ENCODE results near the gene SAPCD1.
A peak's percentile ranks its signal among the peaks of the same experiment; 100 is the strongest.

Gene SAPCD1

DNA sequence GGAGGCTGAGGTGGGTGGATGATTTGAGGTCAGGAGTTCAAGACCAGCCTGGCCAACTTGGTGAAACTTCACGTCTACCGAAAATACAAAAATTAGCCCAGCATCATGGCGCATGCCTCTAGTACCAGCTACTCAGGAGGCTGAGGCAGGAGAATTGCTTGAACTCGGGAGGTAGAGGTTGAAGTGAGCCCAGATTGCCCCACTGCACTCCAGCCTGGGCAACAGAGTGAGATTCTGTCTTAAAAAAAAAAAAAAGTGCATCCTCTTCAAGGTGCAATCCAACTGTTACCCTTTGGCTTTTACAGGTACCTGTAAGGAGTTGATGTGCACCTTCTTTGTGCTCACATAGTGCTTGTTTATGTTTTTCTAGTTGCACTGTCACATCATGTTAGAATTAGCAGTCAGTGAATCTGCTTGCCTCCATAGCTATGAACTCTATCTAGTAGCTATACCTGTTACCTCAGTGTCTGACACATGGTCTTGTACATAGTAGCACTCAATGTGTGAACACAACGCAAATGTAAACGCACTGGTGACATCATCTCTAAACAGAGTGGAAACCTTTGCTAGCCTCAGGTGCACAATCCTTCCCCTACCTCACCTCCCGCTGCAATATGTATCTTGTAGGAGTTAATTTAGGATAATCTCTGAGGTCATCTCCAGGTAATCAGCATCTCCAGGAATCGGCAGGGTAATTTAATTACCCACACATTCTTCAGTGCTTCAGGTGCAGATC, 13.0 kb upstream of the SAPCD1 start:
- DNase-seq, result no peak

- DNase-seq, result no peak
Measured at GRCh38 chr6:31750411-31751022, 11.9 kb upstream of the SAPCD1 start.

- no peak for DNase-seq
Measured at GRCh38 chr6:31752739-31753319, 9.6 kb upstream of the SAPCD1 start.

DNA sequence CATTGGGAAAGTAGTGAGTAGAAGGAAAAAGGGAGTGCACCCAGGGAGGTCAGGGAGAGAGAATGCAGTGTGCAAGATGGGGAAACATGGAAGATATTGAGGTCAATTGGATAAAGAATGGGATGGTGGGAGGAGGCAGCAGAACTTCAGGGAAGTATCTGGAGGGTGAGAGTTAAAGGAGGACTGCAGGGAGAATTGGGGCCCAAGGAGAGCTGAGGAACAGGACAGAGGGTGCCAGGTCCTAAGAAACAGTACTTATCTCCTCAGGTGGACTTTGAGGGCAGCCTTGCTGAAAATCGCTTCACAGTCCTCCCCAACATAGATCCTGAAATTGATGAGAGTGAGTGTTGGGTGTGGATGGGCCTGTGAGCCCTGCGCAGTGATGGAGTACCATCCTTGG, 4.2 kb upstream of the SAPCD1 start:
- DNase-seq, result no peak

GRCh38 chr6:31760790-31761189, 1.7 kb upstream of the SAPCD1 start:
- DNase-seq, result no peak

GRCh38 chr6:31761343-31761742, 1.1 kb upstream of the SAPCD1 start:
- DNase-seq, result no peak

DNA sequence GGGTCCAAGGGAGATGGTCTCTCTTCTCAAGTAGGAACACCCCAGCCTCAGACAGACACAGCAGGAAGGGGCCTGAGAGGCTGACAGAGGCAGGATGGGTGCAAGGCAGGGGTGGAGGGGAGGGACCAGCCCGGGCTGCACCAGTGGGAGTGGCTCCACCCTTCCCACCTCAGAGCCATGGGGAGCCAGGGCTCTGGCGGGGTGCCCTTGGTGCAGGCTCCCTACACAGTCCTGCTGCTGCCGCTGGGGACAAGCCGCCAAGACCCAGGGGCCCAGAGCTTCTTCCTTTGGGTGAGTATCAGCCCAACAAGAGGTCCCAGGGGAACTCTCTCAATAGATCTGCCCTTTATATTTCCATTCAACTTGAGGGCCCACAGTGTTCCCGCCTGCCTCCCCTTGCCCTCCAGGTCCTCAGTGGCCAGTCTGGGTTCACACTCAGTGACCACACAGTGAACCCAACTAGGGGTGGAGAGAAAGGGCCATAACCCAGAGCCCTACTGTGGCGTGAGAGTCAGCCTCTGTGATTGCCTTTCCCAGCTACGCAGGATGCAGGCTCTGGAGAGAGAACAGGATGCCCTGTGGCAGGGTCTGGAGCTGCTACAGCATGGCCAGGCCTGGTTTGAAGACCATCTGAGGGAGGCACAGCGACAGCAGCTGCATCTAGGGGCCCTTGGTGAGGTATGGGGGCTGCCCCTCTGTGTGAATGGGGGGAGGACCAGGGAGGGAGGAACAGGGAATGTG, 592 bp downstream of the SAPCD1 start:
- no peak for DNase-seq

DNA sequence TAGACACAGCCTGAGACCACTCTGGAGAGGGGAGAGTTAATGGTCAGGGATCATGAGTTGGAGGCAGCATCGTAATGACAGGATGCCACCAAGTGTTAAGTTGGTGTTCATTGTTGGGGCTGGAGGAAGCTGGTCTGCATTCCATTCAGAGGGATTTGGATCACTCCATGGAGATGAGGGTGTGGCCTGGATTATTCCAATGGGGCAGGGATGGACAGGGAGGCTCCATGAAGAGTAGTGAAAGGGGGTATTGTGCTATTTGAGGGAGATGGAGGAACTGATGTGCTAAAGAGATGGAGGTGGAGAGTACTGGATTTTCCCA, 1.1 kb downstream of the SAPCD1 start:
- DNase-seq, result peak in 7 of 58 donors; percentile 5 to 50 (median 18)

- DNase-seq, result no peak
Measured at GRCh38 chr6:31764198-31764597, 1.7 kb downstream of the SAPCD1 start.

DNA sequence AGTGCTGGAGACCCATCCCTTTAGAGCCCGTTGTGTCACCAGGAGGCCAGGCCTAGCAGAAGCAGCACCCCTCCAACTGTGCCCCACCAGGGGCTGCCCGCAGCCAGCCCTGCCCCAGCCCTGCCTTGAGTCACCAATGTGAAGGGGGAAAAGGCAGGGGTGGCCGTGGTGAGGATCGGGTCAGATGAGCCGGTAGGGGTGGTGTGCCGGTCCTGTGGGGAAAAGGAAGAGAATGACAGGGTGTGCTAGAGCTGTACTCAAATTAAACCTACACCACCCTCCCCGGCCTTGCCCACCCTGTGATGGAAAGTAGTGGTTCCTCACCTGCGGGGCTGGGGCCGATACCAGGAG, 3.1 kb downstream of the SAPCD1 start:
- no peak for DNase-seq

- DNase-seq, result no peak
Measured at GRCh38 chr6:31765910-31766794, 3.7 kb downstream of the SAPCD1 start.

DNA sequence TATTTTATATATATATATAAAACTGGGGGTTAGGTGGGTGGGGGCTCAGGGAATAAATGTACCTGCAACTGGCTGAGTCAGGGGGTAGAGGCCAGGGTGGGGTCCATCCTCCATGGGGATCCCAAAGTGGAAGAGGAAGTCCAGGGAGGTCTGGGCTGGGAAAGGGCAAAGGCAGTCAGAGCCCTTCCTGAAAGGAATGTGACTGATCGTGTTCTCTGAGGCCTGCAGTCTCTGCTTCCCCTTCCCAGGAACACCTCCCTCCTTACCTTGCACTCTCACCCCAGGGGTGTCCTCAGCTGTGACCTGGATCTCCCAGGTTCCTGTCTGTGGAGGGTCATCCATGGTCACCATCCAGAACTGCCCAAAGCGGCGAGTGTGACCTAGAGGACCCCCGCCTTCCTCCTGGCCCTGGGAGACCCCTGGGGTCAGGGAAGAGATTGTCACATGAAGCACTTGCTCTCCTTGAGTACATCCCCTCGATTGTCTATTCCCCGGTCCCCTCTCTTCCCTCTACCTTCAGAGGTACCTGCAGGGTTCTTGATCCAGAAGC, 4.7 kb downstream of the SAPCD1 start:
- DNase-seq, result no peak

DNA sequence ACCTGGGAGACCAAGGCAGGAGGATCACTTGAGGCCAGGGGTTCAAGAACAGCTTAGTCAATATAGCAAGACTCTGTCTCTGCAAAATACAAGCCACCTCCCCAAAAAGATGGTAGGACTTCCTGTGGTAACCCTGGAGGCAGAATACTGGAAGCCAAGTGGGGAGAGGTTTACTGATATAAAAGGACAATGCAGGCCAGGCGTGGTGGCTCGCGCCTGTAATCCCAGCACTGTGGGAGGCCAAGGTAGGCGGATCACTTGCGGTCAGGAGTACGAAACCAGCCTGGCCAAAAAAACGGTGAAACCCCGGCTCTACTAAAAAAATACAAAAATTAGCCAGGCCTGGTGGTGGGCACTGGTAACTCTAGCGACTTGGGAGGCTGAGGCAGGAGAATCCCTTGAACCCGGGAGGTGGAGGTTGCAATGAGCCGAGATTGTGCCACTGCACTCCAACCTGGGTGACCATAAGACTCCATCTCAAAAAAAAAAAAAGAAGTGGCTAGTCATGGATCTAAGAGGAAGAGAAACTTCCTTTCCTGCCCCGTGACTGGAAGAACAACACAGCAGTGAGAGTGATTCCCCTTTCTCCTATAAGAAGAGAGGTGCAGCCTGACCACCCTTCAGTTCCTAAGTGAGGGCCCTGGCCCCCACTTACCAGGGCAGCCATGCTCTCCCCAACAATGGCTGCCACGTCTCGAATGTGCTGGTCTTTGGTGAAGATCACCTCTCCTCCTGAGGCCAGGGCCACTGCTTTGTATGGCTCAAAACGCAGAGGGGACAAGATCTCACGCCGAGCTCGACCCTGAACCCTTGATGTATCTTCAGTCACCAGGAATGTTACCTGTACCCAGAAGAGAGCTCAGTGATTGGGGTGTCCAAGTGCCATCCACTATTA, 6.2 kb downstream of the SAPCD1 start:
- DNase-seq, result no peak

DNA sequence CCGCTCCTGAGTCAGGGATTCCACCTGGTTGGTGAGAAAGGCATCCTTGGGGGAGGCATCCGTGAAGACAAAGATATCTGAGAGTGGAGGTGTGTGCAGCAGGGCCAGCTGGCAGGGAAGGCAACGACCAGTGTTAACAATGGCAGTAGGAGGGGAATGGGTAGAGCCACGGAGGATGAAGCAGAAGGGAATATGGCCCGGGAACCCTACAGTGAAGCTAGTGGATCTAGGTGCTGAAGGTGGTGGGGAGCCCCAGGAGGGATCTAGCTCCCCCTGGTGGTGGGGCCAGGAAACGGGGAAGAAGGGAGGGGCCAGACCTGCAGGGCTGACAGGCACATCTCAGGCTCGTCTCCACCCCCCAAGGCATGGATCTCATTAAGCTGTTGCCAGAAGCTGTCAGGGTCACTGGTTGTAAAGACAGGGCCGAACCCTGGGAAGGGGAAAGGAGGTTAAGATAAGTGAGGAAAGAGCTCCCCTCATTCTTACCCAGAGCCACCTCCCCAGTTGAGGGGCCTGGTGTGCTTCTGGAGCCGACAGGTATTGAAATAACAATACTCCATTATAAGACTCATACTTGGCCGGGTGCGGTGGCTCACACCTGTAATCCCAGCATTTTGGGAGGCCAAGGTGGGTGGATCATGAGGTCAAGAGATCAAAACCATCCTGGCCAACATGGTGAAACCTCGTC, 7.4 kb downstream of the SAPCD1 start:
- DNase-seq, result peak in 4 of 58 donors; percentile 8 to 13 (median 12)

DNA sequence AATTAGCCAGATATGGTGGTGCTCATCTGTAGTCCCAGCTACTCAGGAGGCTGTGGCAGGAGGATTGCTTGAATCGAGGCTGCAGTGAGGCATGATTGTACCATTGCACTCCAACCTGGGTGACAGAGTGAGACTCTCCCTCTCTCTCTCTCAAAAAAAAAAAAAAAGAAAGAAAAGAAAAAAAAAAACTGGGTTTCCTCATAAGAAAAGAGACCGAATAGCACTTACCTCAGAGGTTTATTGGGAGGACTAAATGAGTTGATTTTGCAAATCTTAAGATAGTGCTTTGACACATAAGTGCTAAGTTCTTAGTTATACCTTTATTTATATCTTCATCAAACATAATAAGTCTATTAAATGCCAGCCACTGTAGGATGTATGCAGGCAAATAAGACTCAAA, 8.4 kb downstream of the SAPCD1 start:
- DNase-seq, result no peak

- no peak for DNase-seq
Measured at GRCh38 chr6:31771992-31772358, 9.5 kb downstream of the SAPCD1 start.

DNA sequence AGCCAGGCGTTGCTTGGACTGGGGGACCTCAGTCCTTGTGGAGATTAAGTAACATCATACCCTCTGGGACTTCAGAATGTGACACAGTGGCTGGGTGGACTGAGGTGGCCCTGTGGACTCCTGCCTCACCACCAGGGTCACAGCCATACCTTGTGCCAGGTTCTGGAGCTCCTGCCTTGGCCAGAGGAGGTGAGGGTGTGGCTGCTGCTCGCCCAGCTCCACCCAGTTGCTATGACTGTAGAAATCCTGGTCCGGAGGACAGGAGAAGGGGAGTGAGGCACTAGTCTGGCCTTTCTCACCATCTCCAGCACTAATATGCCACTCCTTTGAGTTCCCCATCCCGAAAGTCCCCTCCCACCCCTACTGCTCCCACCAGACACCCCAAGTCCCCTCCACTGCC, 12.7 kb downstream of the SAPCD1 start:
- no peak for DNase-seq

DNA sequence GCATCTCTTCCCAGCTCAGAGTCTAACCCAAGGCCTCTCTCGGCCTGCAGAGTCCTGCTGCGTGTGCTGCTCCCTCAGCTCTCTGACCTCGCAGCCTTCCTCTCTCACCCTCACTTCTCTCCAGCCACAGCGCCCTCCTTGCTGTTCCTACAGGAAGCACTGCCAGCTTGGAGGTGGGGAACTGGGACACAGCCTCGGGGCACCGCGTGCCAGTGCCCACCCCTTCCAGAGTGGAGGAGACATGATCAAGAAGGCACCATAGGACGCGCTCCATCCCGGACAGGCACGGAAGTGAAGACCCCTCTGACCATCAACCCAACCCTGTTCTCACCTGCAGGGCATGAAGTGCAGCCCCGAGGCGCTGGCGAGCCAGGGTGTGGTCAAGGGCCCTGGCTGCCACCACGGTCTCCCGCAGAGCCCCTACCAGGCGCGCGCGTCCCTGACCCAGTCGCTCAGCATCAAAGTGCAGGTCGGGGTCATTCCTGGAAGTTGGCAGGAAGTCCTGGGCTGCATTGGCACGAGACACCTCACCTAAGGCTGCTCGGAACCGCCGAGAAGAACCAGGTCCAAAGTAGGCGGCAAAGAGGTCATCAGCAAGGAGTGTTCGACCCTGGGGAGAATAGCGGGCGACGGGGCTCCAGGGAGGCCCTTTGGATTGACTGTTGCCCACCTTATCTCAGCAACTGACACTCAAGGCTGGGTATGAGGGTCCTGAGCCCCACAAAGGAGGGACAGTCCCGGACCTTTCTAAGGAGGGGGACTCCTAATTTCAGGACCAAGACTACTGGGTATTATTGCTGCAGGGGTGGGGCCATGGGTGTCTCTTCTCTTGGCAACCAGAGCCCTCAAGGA, 13.4 kb downstream of the SAPCD1 start:
- DNase-seq, result no peak

Data from anterior cingulate cortex (tissue), 58 donors.